ENCODE data around the gene PCDHGA1. TPM values are rescaled to one million over a fixed set of nuclear protein-coding genes. Genes with fewer than 3 reads are reported as not detected.

The PCDHGA1 gene
- total and polyA plus RNA-seq, 2 of the 4 experiments (the other 2 are of a cell fraction) = 0.90 to 0.92 TPM

- peaks cover 2% of the 10 kb centered on the region; the same call in 1 of the 2 replicates for H3K27me3 ChIP-seq (ENCODE audit: control insufficient read depth, insufficient read depth, low read length)
- no peak overlapping the region for H2BK15ac ChIP-seq (ENCODE audit: low read depth, low read length)
- BruUV-seq (replicated peaks) = no TSS peak
- 60% methylated on average over 1 of the region's 15 CpGs; no CpG with 5 or more reads in 1 of the 2 experiments for WGBS, 2 experiments (ENCODE audit: extremely low coverage in 2 of 2, insufficient read length in 1 of 2)
- H4K5ac ChIP-seq (ENCODE audit: low read depth, low read length) = no peak overlapping the region
- no peak overlapping the region for H2AFZ ChIP-seq (replicated peaks; ENCODE audit: low read length, poor library complexity)
- H4K8ac ChIP-seq (ENCODE audit: low read depth in 2 of 2, low read length in 2 of 2) = no peak overlapping the region
- ChIA-PET POLR2A (ENCODE audit: unreplicated experiment) (no interaction called here), CTCF (interaction anchor here (0.7 kb wide), 1 partner anchor 40 kb away, joined by 3 read pairs; the partner anchor contains the start of gene TAF7)
- no peak overlapping the region for H4K91ac ChIP-seq (ENCODE audit: insufficient read depth, low read depth, low read length)
- no peak overlapping the region for H3K4ac ChIP-seq (ENCODE audit: low read depth, low read length)
- H3K23ac ChIP-seq (ENCODE audit: low read depth, low read length) = no peak overlapping the region
- H3K56ac ChIP-seq (ENCODE audit: extremely low read depth, insufficient read depth, low read length) = no peak overlapping the region
- no peak overlapping the region for H3K18ac ChIP-seq (ENCODE audit: low read depth, low read length)
- no peak overlapping the region for H3K9ac ChIP-seq (ENCODE audit: low read depth, low read length)
- no peaks in the 10 kb centered on the region for H3K4me1 ChIP-seq (ENCODE audit: control insufficient read depth, insufficient read depth, low read length)
- no peak overlapping the region for H2AK5ac ChIP-seq (ENCODE audit: low read depth, low read length)
- peaks cover 7% of the 10 kb centered on the region; the same call in 1 of the 2 replicates for H3K36me3 ChIP-seq (ENCODE audit: control insufficient read depth, insufficient read depth, low read length)
- H3K79me1 ChIP-seq (ENCODE audit: low read depth in 1 of 2, low read length in 2 of 2) = peaks cover 0 to 3% of the 10 kb centered on the region in 2 experiments; a peak in 1 of 4 replicates
- ATAC-seq (ENCODE audit: low read depth) = no peak
- intact Hi-C loops (cut with micrococcal nuclease) = loop anchor here (5.0 kb wide), 1 partner anchor 33 kb away; no protein-coding TSS in a partner anchor
- H2BK20ac ChIP-seq (ENCODE audit: low read depth, low read length) = no peak overlapping the region
- no peak overlapping the region for H3K27ac ChIP-seq (ENCODE audit: insufficient read depth, low read length)
- no peak overlapping the region for H3K4me3 ChIP-seq (ENCODE audit: insufficient read depth, low read depth, low read length)
- DNase-seq = no peak
- H3K9me1 ChIP-seq (ENCODE audit: insufficient read depth, low read length) = no peaks in the 10 kb centered on the region
- no peak overlapping the region for H2BK5ac ChIP-seq (ENCODE audit: low read depth, low read length, poor library complexity, severe bottlenecking)
- H3K14ac ChIP-seq (replicated peaks; ENCODE audit: low read depth, low read length) = no peak overlapping the region
- H4K20me1 ChIP-seq (ENCODE audit: insufficient read depth, low read length) = no peaks in the 10 kb centered on the region
- H2BK120ac ChIP-seq (ENCODE audit: low read depth, low read length) = no peak overlapping the region
- dilution Hi-C loops (cut with HindIII; ENCODE audit: low sequenced_read_pairs, unreplicated experiment) = no loop called here
- in situ Hi-C loops (cut with MboI; ENCODE audit: low sequenced_read_pairs) = no loop called here
- H2AK9ac ChIP-seq (replicated peaks; ENCODE audit: low read depth, low read length, poor library complexity) = no peak overlapping the region
- H3K9me3 ChIP-seq (ENCODE audit: control insufficient read depth, insufficient read depth, low read length) = peaks cover 63% of the 10 kb centered on the region
- peak overlapping the region; percentile 22; the same call in 1 of the 2 replicates for H3K4me2 ChIP-seq (ENCODE audit: low read depth, low read length)
- TF ChIP-seq MAFK (IDR thresholded peaks at IDR 0.05; ENCODE audit: low read depth, low read length) = no peak
- no peak for TF ChIP-seq CTCF (conservative IDR thresholded peaks at IDR 0.05; ENCODE audit: low read depth, low read length)
- no peak for TF ChIP-seq RCOR1 (IDR thresholded peaks at IDR 0.05; ENCODE audit: insufficient replicate concordance, low read length)
- no peak for TF ChIP-seq BHLHE40 (IDR thresholded peaks at IDR 0.05; ENCODE audit: low read depth, low read length)
- TF ChIP-seq CHD1 (IDR thresholded peaks at IDR 0.05; ENCODE audit: low read depth, low read length) = no peak
- TF ChIP-seq USF2 (IDR thresholded peaks at IDR 0.05; ENCODE audit: low read depth, low read length) = no peak
- no peak for TF ChIP-seq MAZ (IDR thresholded peaks at IDR 0.05; ENCODE audit: borderline replicate concordance, low read depth, low read length)
- TF ChIP-seq POLR2A (IDR thresholded peaks at IDR 0.05; ENCODE audit: low read depth, low read length) = no peak
These were observed 30.4 kb downstream of the PCDHGA1 start for GRCh38 chr5:141360685-141361084.
